Stimulated activated CD4-positive, alpha-beta T cell treated with anti-CD3 and anti-CD28 coated beads, Interleukin-1b, Interleukin-23, amount 100 ng/mL, for 1 hour (primary cell): ENCODE data around the gene SKA3.
"Not testable (repeated sequence)": the region's sequence is repeated elsewhere in the genome, so short reads cannot be mapped to it uniquely, and the experiment has no call there.

Experiments used
- DNase-seq, 2 donors: peaks; one replicate each; pipeline ENCODE4 v3.0.0-alpha.2; 2020; ENCODE audit warnings: low read depth in 2 of 2

Gene SKA3

DNA sequence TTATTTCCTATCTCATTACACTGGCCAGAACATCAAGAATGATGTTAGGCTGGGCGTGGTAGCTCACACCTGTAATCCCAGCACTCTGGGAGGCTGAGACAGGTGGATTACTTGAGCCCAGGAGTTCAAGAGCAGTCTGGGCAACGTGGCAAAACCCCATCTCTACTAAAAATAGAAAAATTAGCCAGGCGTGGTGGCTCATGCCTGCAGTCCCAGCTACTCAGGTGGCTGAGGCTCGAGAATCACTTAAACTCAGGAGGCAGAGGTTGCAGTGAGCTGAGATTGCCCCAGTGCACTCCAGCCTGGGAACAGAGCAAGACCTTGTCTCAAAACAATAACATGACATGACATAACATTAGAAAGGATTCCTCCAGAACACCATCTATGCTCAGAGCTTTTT is 10.7 kb downstream of the SKA3 start:
- DNase-seq, result not testable (repeated sequence)

DNA sequence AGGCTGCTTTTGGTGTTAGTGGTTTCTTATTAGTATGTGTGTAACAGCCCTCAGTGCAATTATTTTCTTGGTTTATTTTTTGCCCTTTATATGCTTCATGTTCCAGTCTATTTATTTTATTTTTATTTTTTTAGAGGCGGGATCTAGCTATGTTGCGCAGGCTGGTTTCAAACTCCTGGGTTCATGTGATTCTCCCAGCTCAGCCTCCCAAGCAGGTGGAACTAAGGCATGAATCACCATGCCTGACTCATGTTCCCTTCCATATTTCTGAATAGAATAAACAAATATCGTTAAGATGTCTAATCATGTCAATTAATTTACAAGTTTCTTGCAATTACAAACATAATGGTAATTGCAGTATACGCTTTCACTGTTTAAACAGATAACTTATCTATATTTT is 11.7 kb downstream of the SKA3 start:
- no peak for DNase-seq

DNA sequence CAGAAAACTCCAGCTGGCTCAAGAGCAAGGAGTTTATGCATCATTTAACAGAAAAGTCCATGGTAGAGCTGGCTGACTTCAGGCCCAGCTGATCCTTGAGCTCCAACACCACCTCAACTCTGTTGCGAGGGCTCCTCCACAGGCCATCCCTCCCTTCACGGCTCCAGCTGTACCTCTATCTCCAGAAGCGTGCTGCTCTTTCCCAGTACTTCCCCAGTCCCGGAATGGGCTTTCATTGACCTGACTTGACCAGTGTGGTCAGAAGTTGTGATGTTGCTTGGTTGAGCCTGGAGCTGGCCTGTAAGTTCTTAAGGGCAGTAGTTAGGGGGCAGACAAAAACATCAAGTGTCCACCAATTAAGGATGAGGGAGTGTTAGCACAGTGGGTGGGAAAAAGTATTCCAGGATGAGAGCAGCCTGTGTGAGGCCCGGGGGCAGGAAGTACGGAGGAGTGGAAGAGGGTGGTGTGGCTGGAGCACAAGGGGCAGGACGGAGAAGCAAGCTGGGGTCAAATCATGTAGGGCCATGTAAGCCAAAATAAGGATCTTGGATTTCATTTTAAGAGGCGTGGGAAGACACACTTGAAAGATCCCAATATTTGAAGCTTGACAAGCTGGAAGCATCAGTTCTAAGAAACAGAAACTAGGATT is 24.0 kb downstream of the SKA3 start:
- DNase-seq, result no peak

DNA sequence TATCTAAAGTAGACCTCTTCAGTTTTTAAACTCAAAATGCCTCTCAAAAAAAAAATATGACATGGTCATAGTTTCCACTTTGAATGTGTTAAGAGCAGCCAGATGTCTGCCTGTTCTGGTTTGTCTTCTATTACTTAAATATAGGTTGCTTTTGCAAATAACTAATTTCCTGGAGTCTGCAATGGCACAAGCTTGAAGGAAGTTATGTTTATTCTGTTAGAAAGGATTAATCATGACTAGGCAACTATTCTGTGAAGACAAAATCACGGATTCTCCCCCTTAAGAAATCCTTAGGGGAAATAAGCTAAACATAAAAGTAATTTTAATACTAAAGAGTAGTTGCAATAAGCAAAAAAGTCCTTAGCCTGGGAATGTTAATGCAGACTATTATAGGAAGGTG is 26.3 kb downstream of the SKA3 start:
- DNase-seq, result no peak

DNA sequence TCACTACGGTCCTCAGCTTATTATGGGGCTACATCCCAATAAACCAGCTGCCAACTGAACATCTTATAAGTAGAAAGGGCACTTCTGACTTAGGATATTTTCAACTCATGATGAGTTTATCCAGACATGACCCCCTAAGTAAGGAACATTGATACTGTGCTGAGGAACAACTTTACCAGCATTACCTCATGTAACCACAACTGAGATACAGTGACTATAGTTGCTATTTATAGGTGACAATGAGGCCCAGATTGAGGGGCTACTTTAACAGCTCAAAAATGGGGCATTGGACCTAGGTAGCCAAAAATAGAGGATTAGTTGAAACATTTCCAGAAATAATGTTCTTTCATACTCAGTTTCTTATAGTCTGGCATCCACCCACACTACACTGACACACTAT is 26.8 kb downstream of the SKA3 start:
- no peak for DNase-seq

DNA sequence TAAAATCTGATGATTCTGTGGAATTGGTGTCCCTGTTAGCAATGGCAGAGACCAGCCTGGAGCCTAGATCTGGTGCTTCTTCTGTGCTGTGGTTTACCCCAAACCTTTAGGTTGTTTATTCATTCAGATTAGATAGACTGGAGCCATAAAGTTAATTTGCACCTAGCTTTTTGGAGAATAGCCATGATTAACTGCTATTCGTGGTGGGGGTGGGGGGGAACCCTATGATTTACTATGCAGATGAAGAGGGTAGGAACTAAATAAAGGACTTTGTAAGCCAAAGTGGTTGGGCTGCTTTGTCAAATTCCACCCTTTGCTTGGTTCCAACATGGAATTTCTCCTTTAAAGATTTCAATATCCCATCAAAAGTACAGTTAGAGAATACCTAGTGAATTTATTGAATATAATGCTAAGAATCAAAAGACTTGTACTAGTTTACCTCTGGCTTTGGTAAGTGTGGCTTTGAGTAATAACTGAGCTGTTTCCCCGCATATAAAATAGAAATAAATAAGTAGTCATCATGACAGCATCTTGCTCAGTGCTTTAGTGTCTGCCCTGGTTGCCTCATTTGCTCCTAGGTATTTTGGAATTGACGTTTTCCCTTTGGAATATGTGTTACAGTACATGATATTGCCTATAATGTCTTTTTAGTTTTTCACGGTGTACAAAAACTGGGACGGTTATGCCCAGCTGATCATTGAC is 27.6 kb downstream of the SKA3 start:
- DNase-seq, result no peak

DNA sequence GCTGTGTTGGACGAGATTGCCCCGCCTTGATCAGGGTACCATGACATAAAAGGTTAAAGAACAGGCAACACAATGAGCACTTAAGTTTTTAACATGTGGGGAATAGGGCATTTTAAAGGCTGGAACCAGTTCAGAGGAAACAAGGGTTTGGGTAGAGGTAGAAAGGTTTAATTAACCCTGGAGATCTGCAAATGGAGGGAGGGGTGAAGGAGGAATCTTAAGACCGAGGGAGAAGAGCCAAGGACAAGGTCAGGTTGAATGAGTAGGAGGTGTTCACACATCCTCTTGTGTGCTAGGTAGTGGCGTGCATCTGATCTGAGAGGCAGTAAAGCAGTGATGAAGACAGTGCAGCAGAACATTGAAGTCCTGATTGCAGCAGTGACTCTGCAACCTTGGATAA is 28.5 kb downstream of the SKA3 start:
- no peak for DNase-seq

DNA sequence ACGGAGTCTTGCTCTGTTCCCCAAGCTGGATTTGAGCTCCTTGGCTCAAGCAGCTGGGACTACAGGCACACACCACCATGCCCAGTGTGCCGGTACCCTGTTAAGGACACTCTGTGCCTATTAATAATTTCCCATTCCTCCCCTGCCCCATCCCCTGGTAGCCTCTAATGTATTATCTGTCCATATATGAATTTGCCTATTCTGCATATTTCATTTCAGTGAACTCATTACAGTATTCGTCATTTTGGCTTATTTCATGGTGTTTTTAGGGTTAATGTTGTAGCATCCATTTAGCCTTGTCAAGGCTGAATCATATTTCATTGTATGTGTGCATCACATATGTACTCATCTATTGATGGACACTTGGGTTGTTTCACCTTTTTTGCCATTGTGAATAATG is 33.6 kb downstream of the SKA3 start:
- no peak for DNase-seq

DNA sequence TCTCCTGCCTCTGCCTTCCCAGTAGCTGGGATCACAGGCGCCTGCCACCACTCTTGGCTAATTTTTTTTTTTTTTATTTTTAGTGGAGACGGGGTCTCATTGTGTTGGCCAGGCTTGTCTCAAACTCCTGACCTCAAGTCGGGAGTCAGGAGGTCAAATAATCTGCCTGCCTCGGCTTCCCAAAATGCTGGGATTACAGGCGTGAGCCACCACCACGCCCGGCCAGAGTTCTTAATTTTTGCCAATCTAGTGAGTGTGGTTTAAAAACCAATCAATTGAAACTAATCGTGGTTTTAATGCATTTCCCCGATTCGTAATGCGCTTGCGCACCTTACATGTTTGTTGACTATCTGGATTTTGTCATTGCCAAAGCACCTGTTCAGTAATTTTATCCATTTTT is 37.0 kb downstream of the SKA3 start:
- DNase-seq, result no peak

DNA sequence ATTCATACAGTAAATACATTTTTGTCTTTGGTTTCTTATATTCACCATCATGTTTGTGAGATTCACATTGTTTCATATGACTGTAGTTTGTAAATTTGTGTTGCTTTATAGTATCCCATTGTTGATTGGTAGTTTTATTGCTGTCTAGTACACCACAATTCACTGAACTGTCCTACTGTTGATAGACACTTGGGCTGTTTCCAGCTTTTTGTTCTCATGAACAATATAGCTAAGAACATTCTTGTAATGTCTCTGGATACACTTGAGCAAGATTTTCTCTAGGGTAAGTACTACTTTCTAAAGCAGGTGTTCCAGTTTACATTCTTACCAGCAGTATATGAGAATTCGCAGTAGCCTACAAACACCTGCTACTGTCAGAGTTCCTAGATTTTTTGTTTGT is 37.8 kb downstream of the SKA3 start:
- no peak for DNase-seq

DNA sequence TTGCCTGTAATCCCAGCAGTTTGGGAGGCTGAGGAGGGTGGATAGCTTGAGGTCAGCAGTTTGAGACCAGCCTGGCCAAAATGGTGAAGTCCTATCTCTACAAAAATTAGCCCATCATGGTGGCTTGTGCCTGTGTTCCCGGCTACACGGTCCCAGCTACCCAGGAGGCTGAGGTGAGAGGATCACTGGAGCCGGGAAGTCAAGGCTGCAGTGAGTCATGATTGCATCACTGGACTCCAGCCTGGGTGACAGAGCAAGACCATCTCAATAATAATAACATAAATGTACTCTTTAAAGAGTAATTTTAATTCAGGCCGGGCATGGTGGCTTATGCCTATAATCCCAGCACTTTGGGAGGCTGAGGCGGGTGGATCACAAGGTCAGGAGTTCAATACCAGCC is 38.7 kb downstream of the SKA3 start:
- DNase-seq, result no peak

DNA sequence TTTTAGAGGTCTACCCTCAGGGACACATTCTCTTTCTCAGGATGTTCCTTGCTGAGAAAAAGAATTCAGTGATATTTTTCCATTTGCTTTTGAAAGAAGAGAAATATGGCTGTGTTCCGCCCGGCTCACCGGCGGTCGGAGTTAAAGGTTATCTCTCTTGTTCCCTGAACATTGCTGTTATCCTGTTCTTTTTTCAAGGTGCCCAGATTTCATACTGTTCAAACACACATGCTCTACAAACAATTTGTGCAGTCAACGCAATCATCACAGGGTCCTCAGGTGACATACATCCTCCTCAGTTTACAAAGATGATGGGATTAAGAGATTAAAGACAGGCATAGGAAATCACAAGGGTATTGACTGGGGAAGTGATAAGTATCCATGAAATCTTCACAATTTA is 40.5 kb downstream of the SKA3 start:
- not testable (repeated sequence) for DNase-seq

DNA sequence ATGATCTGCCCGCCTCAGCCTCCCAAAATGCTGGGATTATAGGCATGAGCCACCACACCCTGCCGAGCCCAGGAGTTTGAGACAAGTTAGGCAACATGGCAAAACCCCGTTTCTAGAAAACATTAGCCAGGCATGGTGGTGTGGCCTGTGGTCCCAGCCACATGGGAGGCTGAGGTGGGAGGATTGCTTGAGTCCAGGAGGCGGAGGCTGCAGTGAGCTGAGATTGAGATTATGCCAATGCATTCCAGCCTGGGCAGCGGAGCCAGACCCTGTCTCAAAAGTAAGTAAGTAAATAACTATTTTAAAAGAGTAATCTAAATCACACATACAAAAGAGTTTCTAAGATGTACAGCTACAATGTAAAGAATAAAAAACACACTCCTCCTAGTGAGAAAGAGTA is 41.9 kb downstream of the SKA3 start:
- DNase-seq, result no peak

DNA sequence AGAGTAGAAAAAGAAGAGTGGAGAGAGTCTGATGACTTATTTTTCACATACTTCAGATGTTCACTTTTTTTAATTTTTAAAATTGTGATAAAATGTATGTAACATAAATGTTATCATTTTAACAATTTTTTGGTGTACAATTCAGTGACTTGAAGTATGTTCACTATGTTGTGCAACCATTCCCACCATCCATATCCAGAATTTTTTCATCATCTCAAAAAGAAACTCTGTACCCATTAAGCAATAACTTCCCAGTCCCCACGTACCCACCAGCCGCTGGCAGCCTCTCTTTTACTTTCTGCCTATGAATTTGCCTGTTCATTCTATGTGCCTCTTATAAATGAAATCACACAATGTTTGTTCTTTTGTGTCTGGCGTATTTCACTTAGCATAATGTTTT is 43.3 kb downstream of the SKA3 start:
- DNase-seq, result no peak

DNA sequence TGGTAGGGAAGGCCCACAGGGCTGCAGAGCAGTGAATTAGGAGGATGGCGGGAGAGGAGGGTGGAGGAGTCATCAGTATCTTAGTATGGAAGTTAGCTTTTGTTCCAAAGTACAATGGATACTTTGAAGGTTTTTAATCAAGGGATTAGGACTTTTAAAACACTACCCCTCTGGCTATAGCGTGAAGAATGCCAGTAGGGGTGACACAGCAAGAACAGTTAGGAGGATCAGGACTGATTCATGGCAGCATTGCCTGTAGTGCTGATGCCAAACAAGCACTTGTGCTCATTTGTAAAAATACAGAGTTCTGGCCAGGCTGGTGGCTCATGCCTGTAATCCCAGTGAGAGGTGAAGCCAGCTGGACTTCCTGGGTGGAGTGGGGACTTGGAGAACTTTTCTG is 46.2 kb downstream of the SKA3 start:
- DNase-seq, result no peak

DNA sequence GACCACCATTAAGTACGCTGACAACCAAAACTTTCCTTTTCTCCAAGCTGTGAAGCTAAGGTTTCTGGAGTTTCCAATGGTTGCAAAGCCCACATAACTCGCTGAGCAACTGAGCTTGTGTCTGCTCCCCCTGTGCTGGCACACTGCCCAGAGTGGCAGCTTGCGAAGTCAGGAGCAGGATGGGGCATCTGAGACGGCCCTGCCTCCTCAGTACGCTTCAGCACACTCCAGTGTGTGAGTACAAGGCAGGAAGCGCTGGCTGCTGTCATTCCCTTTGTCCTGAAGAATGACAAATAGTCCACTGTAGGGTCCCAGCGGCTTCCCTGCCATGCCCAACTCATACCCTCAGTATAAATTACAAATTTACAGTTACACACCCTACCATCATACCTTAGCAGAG is 51.5 kb downstream of the SKA3 start:
- no peak for DNase-seq

DNA sequence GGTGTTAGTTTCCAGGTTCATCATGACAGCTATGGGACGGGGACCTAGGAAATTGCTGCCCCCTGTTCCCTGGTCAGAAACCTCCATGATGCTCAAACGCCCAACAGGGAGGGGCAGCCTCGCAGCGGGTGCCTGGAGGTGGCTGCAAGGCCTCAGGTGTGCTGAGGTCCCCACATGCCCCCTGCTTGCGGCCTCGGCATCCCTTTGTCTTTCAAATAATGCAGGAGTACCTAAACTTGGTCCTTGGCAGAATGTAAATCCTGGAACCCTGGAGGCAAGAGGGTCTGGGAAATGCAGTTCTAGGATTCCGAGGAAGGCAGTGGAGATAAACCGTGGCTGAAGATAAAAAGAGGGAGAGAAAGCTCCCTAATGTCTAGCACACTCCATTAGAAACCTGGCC is 52.4 kb downstream of the SKA3 start:
- DNase-seq, result no peak

DNA sequence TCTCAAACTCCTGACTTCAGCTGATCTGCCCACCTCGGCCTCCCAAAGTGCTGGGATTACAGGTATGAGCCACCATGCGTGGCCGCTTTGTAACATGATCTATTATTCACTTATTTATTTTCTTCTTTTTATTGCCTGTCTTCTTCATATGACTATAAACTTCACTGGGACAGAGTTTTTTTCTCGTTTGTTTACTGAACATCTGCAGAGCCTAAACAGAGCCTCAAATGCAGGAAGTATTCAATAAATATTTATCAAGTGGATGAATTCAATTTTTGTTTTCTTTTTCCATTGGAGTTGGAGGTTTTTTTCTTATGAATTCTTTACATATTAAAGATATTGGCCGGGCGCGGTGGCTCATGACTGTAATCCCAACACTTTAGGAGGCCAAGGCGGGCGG is 54.7 kb downstream of the SKA3 start:
- no peak for DNase-seq

DNA sequence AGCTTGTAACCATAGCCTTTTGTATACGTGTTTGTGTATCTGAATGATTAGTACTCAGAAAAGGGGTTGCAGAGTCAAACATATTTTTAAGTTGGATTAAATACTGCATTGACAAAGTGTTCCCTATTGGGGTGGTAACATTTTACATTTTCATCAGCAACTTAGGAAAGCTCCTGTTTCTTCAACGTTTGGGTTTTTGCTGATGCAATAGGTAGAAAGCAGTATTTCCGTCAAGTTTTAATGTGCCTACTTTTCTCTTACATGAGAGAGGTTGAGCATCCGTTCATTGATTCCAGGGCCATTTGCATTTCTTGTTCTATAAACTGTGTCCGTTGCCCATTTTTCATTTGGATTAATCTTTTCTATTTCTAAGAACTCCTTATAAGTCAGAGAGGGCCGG is 56.2 kb downstream of the SKA3 start:
- DNase-seq, result no peak

DNA sequence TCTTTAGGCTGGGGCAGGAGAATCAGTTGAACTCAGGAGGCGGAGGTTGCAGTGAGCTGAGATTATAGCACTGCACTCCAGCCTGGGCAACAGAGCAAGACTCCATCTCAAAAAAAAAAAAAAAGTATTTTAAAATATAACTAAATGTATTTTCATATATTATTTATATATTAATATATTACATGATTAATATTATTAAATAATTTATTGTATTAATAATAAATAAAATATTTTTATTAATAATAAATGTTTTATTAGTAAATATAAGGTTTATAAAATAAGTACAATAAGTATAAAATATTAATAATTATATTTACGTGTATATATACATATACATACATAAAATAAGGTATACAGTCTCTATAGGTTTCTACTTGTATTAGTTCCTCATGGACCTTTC is 56.8 kb downstream of the SKA3 start:
- DNase-seq, result no peak

DNA sequence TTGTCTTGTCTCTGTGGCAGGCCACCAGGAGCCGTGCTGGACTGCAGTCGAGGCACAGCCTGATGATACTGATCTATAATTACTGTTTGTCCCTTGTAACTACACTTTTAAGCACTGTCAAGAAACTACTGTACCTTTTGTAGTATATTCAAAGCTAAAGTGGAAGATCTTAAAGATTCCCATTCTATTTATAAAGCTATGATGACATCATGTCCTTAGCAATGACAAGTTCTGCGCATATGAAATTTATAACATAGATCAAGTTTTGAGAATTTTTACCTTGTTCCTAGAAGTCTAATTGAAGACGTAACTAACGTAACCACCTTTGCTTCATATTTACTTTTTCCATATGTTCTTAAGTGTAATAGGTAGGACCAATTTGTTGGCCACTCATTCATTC is 58.2 kb downstream of the SKA3 start:
- no peak for DNase-seq

DNA sequence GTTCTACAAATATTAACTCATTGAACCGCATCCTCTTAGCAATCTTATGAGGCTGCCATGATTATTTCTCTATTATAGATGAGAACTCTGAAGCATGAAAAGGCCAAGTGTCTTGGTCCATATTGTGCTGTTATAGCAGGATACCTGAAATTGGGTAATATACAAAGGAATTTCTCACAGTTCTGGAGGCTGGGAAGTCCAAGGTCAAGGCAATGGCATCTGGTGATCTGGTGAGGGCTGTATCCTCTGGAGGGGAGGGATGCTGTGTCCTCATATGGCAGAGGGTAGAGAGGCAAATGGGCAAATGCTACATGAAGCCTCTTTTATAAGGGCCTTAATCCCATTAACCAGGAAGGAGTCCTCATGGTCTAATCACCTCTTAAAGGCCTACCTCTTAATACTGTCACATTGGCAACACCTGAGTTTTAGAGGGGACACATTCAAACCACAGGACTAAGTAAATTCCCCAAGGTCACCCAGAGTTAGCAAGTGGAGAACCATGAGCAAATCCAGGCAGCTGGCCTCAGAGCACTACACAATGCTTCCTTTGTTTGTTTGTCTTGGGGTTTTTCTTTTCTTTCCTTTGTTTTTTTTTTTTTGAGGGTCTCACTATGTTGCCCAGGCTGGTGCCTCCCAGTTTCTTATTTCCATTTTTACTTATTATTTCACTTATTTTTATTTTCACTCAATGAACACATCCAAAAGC is 59.1 kb downstream of the SKA3 start:
- no peak for DNase-seq

DNA sequence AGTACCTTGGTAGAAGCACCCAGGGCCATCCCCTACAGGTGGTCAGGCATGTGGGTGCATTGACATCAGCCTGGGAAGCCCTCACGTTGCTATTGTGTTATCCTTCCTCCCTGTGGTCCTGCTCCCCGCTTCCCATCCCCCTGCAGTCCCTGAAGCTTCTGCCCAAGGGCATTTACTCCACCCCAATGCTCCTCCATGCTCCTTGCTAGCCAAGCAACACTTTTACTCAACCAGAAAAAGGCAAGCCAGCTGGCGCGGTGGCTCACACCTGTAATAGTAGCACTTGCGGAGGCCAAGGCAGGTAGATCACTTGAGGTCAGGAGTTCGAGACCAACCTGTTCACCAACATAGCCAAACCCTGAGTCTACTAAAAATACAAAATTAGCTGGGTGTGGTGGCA is 60.2 kb downstream of the SKA3 start:
- no peak for DNase-seq
